Breast epithelium (tissue), 4 donors: ENCODE results near the gene TICRR. TPM values are rescaled to one million over a fixed set of nuclear protein-coding genes. Genes with fewer than 3 reads are reported as not detected.

ENCODE experiments used
- DNase-seq, 2 donors: peaks; one replicate each; pipeline ENCODE4 v3.0.0-alpha.2; 2019; ENCODE audit warnings: low spot score in 2 of 2
- H3K27ac ChIP-seq, 2 donors: fragments of 200-600 bp; sonication (generic) in 1 of 2; one replicate each; pipeline ENCODE4 v1.5.1; 2016 to 2019; ENCODE audit warnings: mild to moderate bottlenecking in 1 of 2
- H3K27me3 ChIP-seq, 2 donors: fragments of 200-600 bp; sonication (generic) in 1 of 2; one replicate each; pipeline versions ENCODE4 v1.5.1 to v1.6.0; 2017 to 2019; ENCODE audit warnings: control low read depth in 1 of 2, mild to moderate bottlenecking in 1 of 2
- H3K36me3 ChIP-seq: fragments of 200-600 bp; one replicate; pipeline ENCODE4 v1.5.1; 2019
- H3K4me1 ChIP-seq, 2 donors: fragments of 200-600 bp; sonication (generic); one replicate each; pipeline ENCODE4 v1.5.1; 2016 to 2019; ENCODE audit warnings: control low read depth in 1 of 2
- H3K4me3 ChIP-seq, 3 donors: fragments of 200-600 bp; sonication (generic); 1 replicate in 2 of 3; 2 replicates in 1 of 3; pipeline ENCODE4 v1.5.1; 2016 to 2019; ENCODE audit warnings: mild to moderate bottlenecking in 3 of 3, moderate library complexity in 2 of 3
- H3K9me3 ChIP-seq, 2 donors: fragments of 200-600 bp; sonication (generic) in 1 of 2; one replicate each; pipeline ENCODE4 v1.5.1; 2016 to 2019; ENCODE audit warnings: control low read depth in 1 of 2
- CTCF ChIP-seq, 3 donors: fragments of 450-650 bp; IDR thresholded peaks; one replicate each; pipeline ENCODE4 v1.5.1; 2016 to 2017; ENCODE audit warnings: antibody characterized with exemption in 3 of 3, mild to moderate bottlenecking in 3 of 3, moderate library complexity in 3 of 3
- POLR2A ChIP-seq: fragments of 450-650 bp; IDR thresholded peaks from one replicate; pipeline ENCODE4 v1.6.1; 2016; ENCODE audit warnings: antibody characterized with exemption, mild to moderate bottlenecking, moderate library complexity
- POLR2AphosphoS5 ChIP-seq, 3 donors: sonication (generic); formaldehyde crosslinking; IDR thresholded peaks; one replicate each; pipeline ENCODE4 v1.6.1; 2017; ENCODE audit warnings: antibody characterized with exemption in 3 of 3
- intact Hi-C: fragments of 100-400 bp; cut with DNase I; formaldehyde crosslinking; loops from one replicate; pipeline ENCODE4 v1.15.1; 2023; ENCODE audit warnings: low total_unique reads
- total RNA-seq, 3 donors: library from RNA; depleted of rRNA; stranded (reverse); fragments of >200 nt; gene quantifications; one replicate each; pipeline ENCODE4 v1.1.0, GENCODE V29; 2016

Gene TICRR
- total RNA-seq, 3 donors from 2014 or later: 0.15 to 0.16 TPM; not detected in 1

- H3K4me3 ChIP-seq: peak within 1 kb of the TSS; percentile 73 to 86 (median 77)
- intact Hi-C loops: no loop called here
- no peaks in the 10 kb centered on the region for H3K4me1 ChIP-seq
- H3K36me3 ChIP-seq: no peaks in the 10 kb centered on the region
- H3K27me3 ChIP-seq: no peaks in the 10 kb centered on the region
- no peak for DNase-seq
- TF ChIP-seq CTCF (IDR thresholded peaks at IDR 0.05): no peak
- no peak for TF ChIP-seq POLR2A
- no peak for TF ChIP-seq POLR2AphosphoS5 (IDR thresholded peaks at IDR 0.05)
- no peaks in the 10 kb centered on the region for H3K9me3 ChIP-seq
- H3K27ac ChIP-seq: peak within 1 kb of the TSS; percentile 71 to 77
These were observed 79.9 kb downstream of the TICRR start, which contains the start of gene KIF7 for GRCh38 chr15:89654847-89655805. KIF7 (minus strand) TSS chr15:89655467; CDS start chr15:89652930, 2,537 bp downstream.

- Histone ChIP-seq H3K9me3 (no peaks in the 10 kb centered on the region), H3K27ac (no peak overlapping the region), H3K27me3 (no peaks in the 10 kb centered on the region), H3K36me3 (no peaks in the 10 kb centered on the region), H3K4me1 (no peaks in the 10 kb centered on the region), H3K4me3 (no peak overlapping the region)
- intact Hi-C loops: no loop called here
- TF ChIP-seq POLR2A: no peak
- no peak for DNase-seq
These were observed 81.0 kb downstream of the TICRR start for GRCh38 chr15:89656116-89656815.

GRCh38 chr15:89657686-89658200, 82.5 kb downstream of the TICRR start:
- Histone ChIP-seq H3K27ac (no peak overlapping the region), H3K27me3 (no peaks in the 10 kb centered on the region), H3K4me1 (peaks cover 0 to 5% of the 10 kb centered on the region in 2 donors), H3K4me3 (no peak overlapping the region), H3K36me3 (no peaks in the 10 kb centered on the region), H3K9me3 (no peaks in the 10 kb centered on the region)
- TF ChIP-seq POLR2AphosphoS5 (IDR thresholded peaks at IDR 0.05) (no peak), CTCF (IDR thresholded peaks at IDR 0.05) (no peak), POLR2A (no peak)
- intact Hi-C loops: no loop called here
- DNase-seq: no peak

- TF ChIP-seq CTCF (IDR thresholded peaks at IDR 0.05): no peak
- TF ChIP-seq POLR2A: no peak
- no peak for TF ChIP-seq POLR2AphosphoS5 (IDR thresholded peaks at IDR 0.05)
- intact Hi-C loops: no loop called here
- H3K4me1 ChIP-seq: peaks cover 0 to 11% of the 10 kb centered on the region in 2 donors
These were observed 84.0 kb downstream of the TICRR start for GRCh38 chr15:89659295-89659694.

GRCh38 chr15:89660556-89660955, 85.3 kb downstream of the TICRR start:
- Histone ChIP-seq H3K27me3 (no peaks in the 10 kb centered on the region), H3K36me3 (no peaks in the 10 kb centered on the region), H3K9me3 (no peaks in the 10 kb centered on the region), H3K4me1 (peaks cover 0 to 11% of the 10 kb centered on the region in 2 donors), H3K27ac (no peak overlapping the region), H3K4me3 (no peak overlapping the region)
- DNase-seq: no peak
- intact Hi-C loops: no loop called here
- TF ChIP-seq CTCF (IDR thresholded peaks at IDR 0.05) (no peak), POLR2AphosphoS5 (IDR thresholded peaks at IDR 0.05) (no peak), POLR2A (no peak)

More at GRCh38 chr15:89659295-89659694, 84.0 kb downstream of the TICRR start:
- no peak overlapping the region for H3K27ac ChIP-seq
- no peaks in the 10 kb centered on the region for H3K9me3 ChIP-seq
- DNase-seq: no peak
- H3K27me3 ChIP-seq: no peaks in the 10 kb centered on the region
- no peaks in the 10 kb centered on the region for H3K36me3 ChIP-seq
- H3K4me3 ChIP-seq: no peak overlapping the region
